H9 (cell line): ENCODE data around the gene KCNAB2. TPM values are rescaled to one million over a fixed set of nuclear protein-coding genes. Genes with fewer than 3 reads are reported as not detected.

Source experiments
- DNase-seq: peaks from one replicate; pipeline ENCODE4 v3.0.0-alpha.2; 2017
- H2AFZ ChIP-seq: one replicate; pipeline ENCODE4 v1.6.1; 2013; ENCODE audit warnings: mild to moderate bottlenecking, low read length, control low read depth, moderate library complexity
- H2AK5ac ChIP-seq: 2 replicates; pipeline ENCODE4 v1.6.1; 2013; ENCODE audit warnings: low read length, control low read depth, mixed read lengths; ENCODE audit not compliant: insufficient read length
- H2BK120ac ChIP-seq: one replicate; pipeline ENCODE4 v1.6.1; 2013; ENCODE audit warnings: low read depth, mild to moderate bottlenecking, low read length, control low read depth, inconsistent platforms; ENCODE audit not compliant: poor library complexity, severe bottlenecking
- H2BK12ac ChIP-seq: 2 replicates; pipeline ENCODE4 v1.6.1; 2013; ENCODE audit warnings: low read length, control low read depth, mixed read lengths, low read depth; ENCODE audit not compliant: insufficient read length
- H2BK15ac ChIP-seq: 2 replicates; pipeline ENCODE4 v1.6.1; 2013; ENCODE audit warnings: low read depth, low read length, control low read depth
- H2BK20ac ChIP-seq: one replicate; pipeline ENCODE4 v1.6.1; 2013; ENCODE audit warnings: low read depth, mild to moderate bottlenecking, low read length, control low read depth, inconsistent platforms; ENCODE audit not compliant: poor library complexity, severe bottlenecking
- H2BK5ac ChIP-seq: 2 replicates; pipeline ENCODE4 v1.6.1; 2013; ENCODE audit warnings: low read length, control low read depth, mixed read lengths; ENCODE audit not compliant: insufficient read length
- H3K14ac ChIP-seq: 2 replicates; pipeline ENCODE4 v1.6.1; 2013; ENCODE audit warnings: low read length, control low read depth; ENCODE audit not compliant: insufficient read depth
- H3K18ac ChIP-seq: 2 replicates; pipeline ENCODE4 v1.6.1; 2013; ENCODE audit warnings: low read depth, mild to moderate bottlenecking, mixed read lengths, low read length, control low read depth; ENCODE audit not compliant: insufficient read length
- H3K23ac ChIP-seq: 2 replicates; pipeline ENCODE4 v1.6.1; 2013; ENCODE audit warnings: low read length, control low read depth, mixed read lengths, low read depth; ENCODE audit not compliant: insufficient read length
- H3K23me2 ChIP-seq: 2 replicates; pipeline ENCODE4 v1.6.1; 2013; ENCODE audit warnings: low read depth, mild to moderate bottlenecking, mixed read lengths, low read length, control low read depth; ENCODE audit not compliant: insufficient read length, poor library complexity, severe bottlenecking
- H3K27ac ChIP-seq: 2 replicates; pipeline ENCODE4 v1.5.1; 2013; ENCODE audit warnings: low read length, control low read depth, mixed read lengths, low read depth; ENCODE audit not compliant: insufficient read length
- H3K27me3 ChIP-seq: 2 replicates; pipeline ENCODE4 v1.6.1; 2013; ENCODE audit warnings: low read length, control low read depth, inconsistent platforms; ENCODE audit not compliant: insufficient read depth
- H3K4ac ChIP-seq: 2 replicates; pipeline ENCODE4 v1.6.1; 2013; ENCODE audit warnings: low read depth, mild to moderate bottlenecking, control low read depth, inconsistent platforms, low read length, moderate library complexity
- H3K4me1 ChIP-seq: 2 replicates; pipeline ENCODE4 v1.6.1; 2013; ENCODE audit warnings: low read length, control low read depth, inconsistent platforms; ENCODE audit not compliant: insufficient read depth
- H3K4me2 ChIP-seq: 2 replicates; pipeline ENCODE4 v1.6.1; 2013; ENCODE audit warnings: low read length, control low read depth, mixed read lengths; ENCODE audit not compliant: insufficient read length, insufficient read depth
- H3K56ac ChIP-seq: 2 replicates; pipeline ENCODE4 v1.6.1; 2013; ENCODE audit warnings: low read depth, mild to moderate bottlenecking, mixed read lengths, low read length, control low read depth; ENCODE audit not compliant: insufficient read length
- H3K79me1 ChIP-seq: 2 replicates; pipeline ENCODE4 v1.6.1; 2013; ENCODE audit warnings: low read depth, mild to moderate bottlenecking, moderate library complexity, low read length, control low read depth, inconsistent platforms; ENCODE audit not compliant: insufficient read depth, poor library complexity, severe bottlenecking
- H3K79me2 ChIP-seq: 2 replicates; pipeline ENCODE4 v1.6.1; 2013; ENCODE audit warnings: low read length, control low read depth, inconsistent platforms; ENCODE audit not compliant: insufficient read depth
- H3K9ac ChIP-seq: 2 replicates; pipeline ENCODE4 v1.6.1; 2013; ENCODE audit warnings: low read length, control low read depth, mixed read lengths; ENCODE audit not compliant: insufficient read length; ENCODE audit errors: extremely low read depth
- H3K9me3 ChIP-seq: one replicate; pipeline ENCODE4 v1.6.1; 2013; ENCODE audit warnings: low read depth, low read length, inconsistent platforms; ENCODE audit not compliant: control insufficient read depth
- H3T11ph ChIP-seq: one replicate; pipeline ENCODE4 v1.6.1; 2013; ENCODE audit warnings: mild to moderate bottlenecking, low read length, control low read depth, inconsistent platforms
- H4K20me1 ChIP-seq: one replicate; pipeline ENCODE4 v1.6.1; 2013; ENCODE audit not compliant: control insufficient read depth, insufficient read length, insufficient read depth
- H4K5ac ChIP-seq: 2 replicates; pipeline ENCODE4 v1.6.1; 2013; ENCODE audit warnings: low read depth, mild to moderate bottlenecking, mixed read lengths, low read length, control low read depth; ENCODE audit not compliant: insufficient read length
- H4K8ac ChIP-seq: replicated peaks from 2 replicates; pipeline ENCODE4 v1.6.1; 2013; ENCODE audit warnings: low read length, control low read depth, mixed read lengths, low read depth; ENCODE audit not compliant: insufficient read length
- H4K91ac ChIP-seq: 2 replicates; pipeline ENCODE4 v1.6.1; 2013; ENCODE audit warnings: low read depth, mild to moderate bottlenecking, moderate library complexity, mixed read lengths, low read length, control low read depth; ENCODE audit not compliant: insufficient read length
- H3K27ac Mint-ChIP-seq, 3 experiments: 2 replicates in 2 of 3; 3 replicates in 1 of 3; pipeline ENCODE4 v1.8.0; 2020 to 2021; ENCODE audit warnings: mixed read lengths in 3 of 3, mild to moderate bottlenecking in 1 of 3, moderate library complexity in 1 of 3
- H3K27me3 Mint-ChIP-seq: 2 replicates; pipeline ENCODE4 v1.8.0; 2021; ENCODE audit warnings: low read depth, mild to moderate bottlenecking, moderate library complexity, mixed read lengths
- H3K36me3 Mint-ChIP-seq, 3 experiments: 2 replicates in 2 of 3; 3 replicates in 1 of 3; pipeline ENCODE4 v1.8.0; 2020 to 2021; ENCODE audit warnings: low read depth in 3 of 3, mixed read lengths in 3 of 3; ENCODE audit not compliant: insufficient read depth in 1 of 3
- H3K4me1 Mint-ChIP-seq, 2 experiments: 2 replicates each; pipeline ENCODE4 v1.8.0; 2020; ENCODE audit warnings: mixed read lengths in 2 of 2
- H3K4me3 Mint-ChIP-seq, 2 experiments: 2 replicates in 1 of 2; 3 replicates in 1 of 2; pipeline ENCODE4 v1.8.0; 2020 to 2021; ENCODE audit warnings: mild to moderate bottlenecking in 2 of 2, mixed read lengths in 2 of 2, moderate library complexity in 1 of 2
- H3K9me3 Mint-ChIP-seq, 2 experiments: 2 replicates in 1 of 2; 3 replicates in 1 of 2; pipeline ENCODE4 v1.8.0; 2020; ENCODE audit warnings: mild to moderate bottlenecking in 2 of 2, mixed read lengths in 2 of 2, moderate library complexity in 1 of 2
- CTCF ChIP-seq: fragments of 200-600 bp; sonication (generic); conservative IDR thresholded peaks from 3 replicates; pipeline ENCODE4 v1.8.0; 2021; ENCODE audit warnings: antibody characterized with exemption, mild to moderate bottlenecking
- WGBS: extraction: QIAGEN DNeasy Blood & Tissue Kit; methylation state at CpG from one replicate; pipeline ENCODE4 v1.1.7; 2013; ENCODE audit warnings: missing lambda C conversion rate, low lambda C conversion rate, mixed read lengths; ENCODE audit not compliant: insufficient read length; ENCODE audit errors: extremely low coverage; 5-methylcytosine and 5-hydroxymethylcytosine counted together
- total RNA-seq: library from RNA; stranded (reverse); gene quantifications from 2 replicates; pipeline ENCODE4 v1.2.1, GENCODE V29; 2021

Gene KCNAB2
- total RNA-seq, 1 experiment from 2014 or later = 8.3 TPM

GRCh38 chr1:6113745-6114144 is 68.1 kb downstream of the KCNAB2 start:
- Histone ChIP-seq H3K4me2 (no peak overlapping the region), H3T11ph (no peak overlapping the region), H3K9me3 (no peaks in the 10 kb centered on the region), H2BK120ac (no peak overlapping the region), H3K56ac (no peak overlapping the region), H4K91ac (no peak overlapping the region), H4K5ac (no peak overlapping the region), H3K4me1 (no peaks in the 10 kb centered on the region), H2BK15ac (no peak overlapping the region), H3K4ac (no peak overlapping the region), H3K23ac (no peak overlapping the region), H2BK20ac (no peak overlapping the region), H4K8ac (no peak overlapping the region), H2BK5ac (no peak overlapping the region), H3K79me1 (no peaks in the 10 kb centered on the region), H3K27ac (no peak overlapping the region), H3K9ac (no peak overlapping the region), H2BK12ac (no peak overlapping the region), H3K14ac (no peak overlapping the region), H4K20me1 (no peaks in the 10 kb centered on the region), H3K27me3 (no peaks in the 10 kb centered on the region), H2AFZ (no peak overlapping the region), H3K23me2 (no peaks in the 10 kb centered on the region), H2AK5ac (no peak overlapping the region), H3K18ac (no peak overlapping the region), H3K79me2 (no peaks in the 10 kb centered on the region)
- no peak for TF ChIP-seq CTCF
- no peak overlapping the region for H3K4me3 Mint-ChIP-seq
- peaks cover 7% of the 10 kb centered on the region in 2 experiments; a peak in 2 of 5 replicates for H3K9me3 Mint-ChIP-seq
- no CpG with 5 or more reads among the region's 14 CpGs for WGBS
- H3K36me3 Mint-ChIP-seq = no peaks in the 10 kb centered on the region
- no peak for DNase-seq
- 0 out of 4 replicates have a peak, but pooled peaks cover 0 to 4% of the 10 kb centered on the region in 2 experiments for H3K4me1 Mint-ChIP-seq
- no peak overlapping the region for H3K27ac Mint-ChIP-seq
- peaks cover 24% of the 10 kb centered on the region for H3K27me3 Mint-ChIP-seq
